Measurements from ENCODE around the gene EDN3.

The EDN3 gene

DNA sequence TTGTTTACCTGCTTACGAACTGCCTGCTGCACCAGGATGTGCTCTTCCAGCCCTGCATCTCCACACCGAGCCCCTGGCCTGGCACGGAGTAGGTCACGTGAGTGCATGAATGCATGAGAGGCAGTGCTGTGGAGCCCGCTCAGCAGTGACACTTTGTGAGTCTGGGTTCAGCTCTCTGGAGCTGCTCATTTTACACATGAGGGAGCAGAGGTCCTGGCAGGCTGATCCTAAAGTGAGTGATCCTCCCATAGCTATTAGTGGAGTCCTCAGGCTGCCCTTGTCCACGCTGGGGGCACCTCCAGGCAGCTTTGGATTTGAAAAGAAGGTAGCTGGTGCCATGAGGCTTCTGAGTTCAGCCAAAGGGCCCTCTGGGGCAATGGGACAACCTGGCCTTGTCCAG, 64.2 kb downstream of the EDN3 start:
- no peak for DNase-seq (ENCODE audit: low read depth in 3 of 3)

DNA sequence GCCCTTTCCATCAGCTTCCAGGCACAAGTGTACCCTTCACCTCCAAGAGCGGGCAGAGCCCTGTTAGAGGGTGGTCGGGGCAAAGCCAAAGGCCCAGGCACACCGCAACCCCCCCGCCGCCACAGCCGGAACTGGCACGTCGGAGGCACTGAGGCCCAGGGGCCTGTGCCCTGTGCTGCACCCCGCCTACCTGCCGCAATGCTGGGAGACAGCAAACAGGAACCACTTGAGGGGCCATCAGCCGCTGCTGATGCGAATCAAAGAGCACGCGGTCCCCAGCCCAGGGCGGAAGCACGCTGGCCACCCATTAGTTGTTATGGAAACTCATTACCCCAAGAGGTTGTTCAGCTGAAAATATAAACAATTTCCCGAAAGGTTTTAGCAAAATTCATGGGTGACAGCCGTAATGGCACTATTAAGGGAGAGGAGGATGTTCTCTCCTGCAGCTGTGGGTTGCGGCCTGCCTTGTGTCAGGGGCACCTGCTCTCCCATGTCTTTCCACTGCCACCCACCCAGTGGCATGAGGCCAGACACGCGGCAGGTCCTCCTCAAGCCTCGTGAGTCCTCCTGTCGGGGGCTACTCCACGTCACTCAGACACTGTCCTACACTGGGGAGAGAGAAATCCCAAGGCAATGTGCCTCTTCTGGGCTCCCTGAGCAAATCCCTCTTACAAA, 65.3 kb downstream of the EDN3 start:
- DNase-seq (ENCODE audit: low read depth in 3 of 3): no peak

DNA sequence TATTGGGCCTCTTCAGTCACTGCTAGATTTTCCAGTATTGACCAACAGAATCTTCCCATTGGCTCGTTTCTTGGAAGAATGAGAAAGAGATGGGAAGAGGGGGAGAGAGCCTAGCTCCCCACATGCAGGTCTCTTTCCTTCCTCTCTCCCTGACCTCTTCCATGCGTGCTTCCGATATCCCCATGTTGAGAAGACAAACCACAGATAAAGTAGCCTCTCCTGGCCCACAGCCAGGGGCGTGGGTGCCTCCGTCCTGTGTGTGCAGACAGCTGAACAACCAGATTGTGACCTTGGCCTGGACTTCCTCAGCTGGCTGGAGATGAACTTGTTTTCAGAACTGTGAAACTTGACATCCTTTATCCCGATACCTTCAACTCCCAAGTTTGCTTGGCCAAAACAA, 71.0 kb downstream of the EDN3 start:
- no peak for DNase-seq (ENCODE audit: low read depth in 3 of 3)

DNA sequence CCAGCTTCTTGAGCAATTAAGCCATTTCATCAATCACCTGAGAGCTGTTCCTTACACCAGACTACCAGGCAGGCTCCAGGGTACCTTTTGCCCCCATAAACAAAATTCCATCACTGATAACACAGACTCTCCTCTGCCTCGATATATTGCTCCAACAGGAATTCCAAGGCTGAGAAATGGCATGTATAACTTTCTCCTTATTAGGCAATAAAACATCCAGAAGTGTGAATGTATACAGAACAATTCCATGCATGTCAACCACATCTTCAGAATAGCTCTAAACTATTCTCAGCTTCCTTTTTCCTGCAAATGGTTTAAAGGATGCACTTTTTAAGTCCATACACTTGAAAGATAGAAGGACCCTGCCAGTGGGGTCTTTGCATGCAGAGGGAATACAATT, 73.8 kb downstream of the EDN3 start:
- DNase-seq (ENCODE audit: low read depth in 3 of 3): no peak

DNA sequence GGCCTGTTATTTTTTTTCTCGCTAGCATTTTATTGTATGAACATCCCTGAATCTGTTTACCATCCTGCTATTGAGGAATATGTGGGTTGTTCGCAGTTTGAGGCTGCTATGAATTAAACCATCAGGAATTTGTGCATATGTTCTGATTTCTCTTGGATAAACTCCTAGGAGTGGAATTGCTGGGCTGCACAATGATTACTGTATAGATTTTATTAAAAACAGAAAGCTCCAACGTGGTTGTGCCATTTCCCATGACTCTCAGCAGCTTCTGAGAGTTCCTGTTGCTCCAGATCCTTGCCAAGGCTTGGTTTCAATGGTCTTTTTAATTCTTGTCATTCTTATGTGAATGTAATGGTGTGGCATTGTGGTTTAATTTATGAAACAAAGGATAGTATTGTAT, 75.1 kb downstream of the EDN3 start:
- no peak for DNase-seq (ENCODE audit: low read depth in 3 of 3)
